Lower lobe of right lung (tissue), 2 donors: ENCODE measurements around the gene SLC2A4RG. TPM values are rescaled to one million over a fixed set of nuclear protein-coding genes. Genes with fewer than 3 reads are reported as not detected.

Experiments used
- ATAC-seq, 2 donors: fragments of 200-7000 bp; cut with Tn5 transposase; one replicate each; pipeline ENCODE4 v1.9.1; 2020 to 2022; ENCODE audit warnings: mild to moderate bottlenecking in 2 of 2, moderate library complexity in 2 of 2
- DNase-seq: peaks from one replicate; pipeline ENCODE4 v3.0.0-alpha.2; 2020
- H3K27ac ChIP-seq: fragments of 200-600 bp; one replicate; pipeline ENCODE4 v1.8.0; 2022
- H3K27me3 ChIP-seq: fragments of 200-600 bp; one replicate; pipeline ENCODE4 v1.8.0; 2022; ENCODE audit warnings: low read depth
- H3K36me3 ChIP-seq: fragments of 200-600 bp; one replicate; pipeline ENCODE4 v1.8.0; 2022; ENCODE audit warnings: mild to moderate bottlenecking
- H3K4me1 ChIP-seq: fragments of 200-600 bp; one replicate; pipeline ENCODE4 v1.8.0; 2022
- H3K4me3 ChIP-seq: fragments of 200-600 bp; one replicate; pipeline ENCODE4 v1.8.0; 2022; ENCODE audit warnings: mild to moderate bottlenecking
- H3K9me3 ChIP-seq: fragments of 200-600 bp; one replicate; pipeline ENCODE4 v1.8.0; 2022
- CTCF ChIP-seq: fragments of 200-600 bp; IDR thresholded peaks from one replicate; pipeline ENCODE4 v1.8.0; 2022; ENCODE audit warnings: antibody characterized with exemption, mild to moderate bottlenecking
- intact Hi-C: fragments of 100-400 bp; cut with DNase I; formaldehyde crosslinking; loops from one replicate; pipeline ENCODE4 v1.11.0; 2022
- total RNA-seq: library from RNA; stranded (reverse); fragmentation: NEBNext Ultra II Directional; extraction: Animal tissue kit (Norgen Biotek cat#: 25700); gene quantifications from one replicate; pipeline ENCODE4 v1.2.1, GENCODE V29; 2021
- donor health status: DM: no; HTN: yes; CAD: no; lungs with severe emphysema.

SLC2A4RG gene
- total RNA-seq, 1 donor from 2014 or later, result 50.5 TPM

DNA sequence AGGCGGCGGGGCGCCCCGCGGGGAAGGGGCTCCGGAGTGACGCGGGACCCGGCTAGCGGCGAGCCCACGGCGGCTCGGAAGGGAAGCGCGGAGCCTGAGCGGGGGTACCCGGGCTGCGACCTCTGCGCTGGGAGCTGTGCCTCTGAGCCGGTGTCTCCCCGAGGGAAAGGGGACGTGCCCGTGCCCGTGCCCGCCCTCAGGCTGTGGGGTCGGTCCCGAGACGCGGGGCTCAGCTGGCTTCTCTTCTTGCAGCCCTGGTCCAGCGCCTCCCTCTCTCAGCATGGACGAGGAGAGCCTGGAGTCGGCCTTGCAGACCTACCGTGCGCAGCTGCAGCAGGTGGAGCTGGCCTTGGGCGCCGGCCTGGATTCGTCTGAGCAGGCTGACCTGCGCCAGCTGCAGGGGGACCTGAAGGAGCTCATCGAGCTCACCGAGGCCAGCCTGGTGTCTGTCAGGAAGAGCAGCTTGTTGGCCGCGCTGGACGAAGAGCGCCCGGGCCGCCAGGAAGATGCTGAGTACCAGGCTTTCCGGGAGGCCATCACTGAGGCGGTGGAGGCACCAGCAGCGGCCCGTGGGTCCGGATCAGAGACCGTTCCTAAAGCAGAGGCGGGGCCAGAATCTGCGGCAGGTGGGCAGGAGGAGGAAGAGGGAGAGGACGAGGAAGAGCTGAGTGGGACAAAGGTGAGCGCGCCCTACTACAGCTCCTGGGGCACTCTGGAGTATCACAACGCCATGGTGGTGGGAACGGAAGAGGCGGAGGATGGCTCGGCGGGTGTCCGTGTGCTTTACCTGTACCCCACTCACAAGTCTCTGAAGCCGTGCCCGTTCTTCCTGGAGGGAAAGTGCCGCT, 31.1 kb upstream of the SLC2A4RG start:
- Histone ChIP-seq H3K27ac (peak overlapping the region; percentile 95), H3K9me3 (no peaks in the 10 kb centered on the region), H3K4me3 (peak overlapping the region; percentile 96), H3K4me1 (peaks cover 32% of the 10 kb centered on the region), H3K27me3 (no peaks in the 10 kb centered on the region), H3K36me3 (peaks cover 69% of the 10 kb centered on the region)
- peak; percentile 53 for DNase-seq
- ATAC-seq, result no peak
- TF ChIP-seq CTCF, result no peak
- intact Hi-C loops, result no loop called here

DNA sequence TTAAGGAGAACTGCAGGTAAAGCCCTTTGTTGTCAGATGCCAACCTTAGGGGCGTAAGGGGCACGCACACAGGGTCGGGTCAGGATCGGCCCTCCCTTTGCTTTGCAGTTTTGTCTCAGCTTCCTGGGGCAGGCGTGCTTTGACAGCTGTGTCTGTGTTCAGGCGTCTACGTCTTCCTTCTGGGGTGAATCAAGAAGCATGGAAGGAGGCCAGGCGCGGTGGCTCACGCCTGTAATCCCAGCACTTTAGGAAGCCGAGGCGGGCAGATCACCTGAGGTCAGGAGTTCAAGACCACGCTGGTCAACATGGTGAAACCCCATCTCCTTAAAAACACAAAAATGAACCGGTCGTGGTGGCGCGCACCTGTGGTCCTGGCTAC, 30.4 kb upstream of the SLC2A4RG start:
- Histone ChIP-seq H3K9me3 (no peaks in the 10 kb centered on the region), H3K27me3 (no peaks in the 10 kb centered on the region), H3K36me3 (peaks cover 67% of the 10 kb centered on the region), H3K4me1 (peaks cover 32% of the 10 kb centered on the region), H3K4me3 (peak overlapping the region; percentile 96), H3K27ac (no peak overlapping the region)
- intact Hi-C loops, result no loop called here
- DNase-seq (no peak), ATAC-seq (no peak)
- TF ChIP-seq CTCF, result no peak

DNA sequence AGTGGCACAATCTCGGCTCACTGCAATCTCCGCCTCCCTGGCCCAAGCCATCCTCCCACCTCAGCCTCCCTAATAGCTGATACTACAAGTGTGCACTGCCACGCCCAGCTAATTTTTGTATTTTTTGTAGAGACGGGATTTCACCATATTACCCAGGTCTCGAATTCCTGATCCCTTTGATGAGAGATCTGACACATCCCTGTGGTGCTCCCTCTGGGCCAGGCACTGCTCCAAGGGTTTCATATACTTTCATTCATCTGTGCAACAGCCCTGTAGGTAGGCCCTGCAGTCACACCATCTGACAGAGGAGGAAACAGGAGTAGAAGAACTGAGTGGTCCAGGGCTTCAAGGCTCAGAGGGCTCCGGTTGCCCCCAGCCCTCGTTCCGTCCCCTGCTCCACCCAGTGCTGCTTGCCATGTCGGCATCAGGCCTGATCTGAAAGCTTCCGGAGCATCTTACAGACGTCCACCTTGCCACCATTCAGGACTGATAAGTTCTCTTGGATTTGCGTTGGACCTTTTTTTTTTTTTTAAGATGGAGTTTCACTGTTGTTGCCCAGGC, 28.4 kb upstream of the SLC2A4RG start:
- intact Hi-C loops, result no loop called here
- peaks cover 10% of the 10 kb centered on the region for H3K9me3 ChIP-seq
- DNase-seq (no peak), ATAC-seq (no peak)
- H3K27me3 ChIP-seq, result no peaks in the 10 kb centered on the region
- no peak overlapping the region for H3K4me3 ChIP-seq
- peaks cover 27% of the 10 kb centered on the region for H3K4me1 ChIP-seq
- peaks cover 61% of the 10 kb centered on the region for H3K36me3 ChIP-seq
- no peak overlapping the region for H3K27ac ChIP-seq
- TF ChIP-seq CTCF, result no peak

DNA sequence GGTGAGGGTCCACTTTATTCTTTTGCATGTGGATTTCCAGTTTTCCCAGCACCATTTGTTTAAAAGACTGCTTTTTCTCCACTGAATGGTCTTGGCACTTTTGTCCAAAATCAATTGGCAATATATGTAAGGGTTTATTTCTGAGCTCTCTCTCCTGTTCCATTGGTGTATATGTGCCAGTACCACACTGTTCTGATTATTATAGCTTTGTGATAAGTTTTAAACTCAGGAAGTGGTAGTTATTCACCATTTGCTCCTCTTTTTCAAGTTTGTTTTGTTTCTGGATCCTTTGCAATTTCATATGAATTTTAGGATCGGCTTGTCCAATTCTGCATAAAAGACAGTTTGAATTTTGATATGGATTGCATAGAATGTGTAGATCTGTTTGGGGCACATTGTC, 27.4 kb upstream of the SLC2A4RG start:
- peaks cover 10% of the 10 kb centered on the region for H3K9me3 ChIP-seq
- intact Hi-C loops, result no loop called here
- H3K36me3 ChIP-seq, result peaks cover 65% of the 10 kb centered on the region
- no peaks in the 10 kb centered on the region for H3K27me3 ChIP-seq
- ATAC-seq (no peak), DNase-seq (no peak)
- H3K27ac ChIP-seq, result no peak overlapping the region
- no peak overlapping the region for H3K4me3 ChIP-seq
- no peak for TF ChIP-seq CTCF
- H3K4me1 ChIP-seq, result peaks cover 18% of the 10 kb centered on the region

DNA sequence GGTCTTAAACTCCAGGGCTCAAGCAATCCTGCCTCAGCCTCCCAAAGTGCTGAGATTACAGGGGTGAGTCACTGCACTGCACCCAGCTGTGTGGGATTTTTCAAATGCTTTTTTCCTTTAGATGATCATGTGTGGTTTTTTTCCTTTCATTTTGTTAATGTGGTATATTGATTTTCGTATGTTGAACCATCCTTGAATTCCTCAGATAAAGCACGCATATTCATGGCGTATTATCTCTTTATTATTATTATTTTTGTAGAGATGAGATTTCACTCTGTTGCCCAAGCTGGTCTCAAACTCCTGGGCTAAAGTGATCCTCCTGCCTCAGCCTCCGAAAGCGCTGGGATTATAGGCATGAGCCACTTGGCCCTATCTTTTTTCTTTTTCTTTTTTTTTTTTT, 24.7 kb upstream of the SLC2A4RG start:
- intact Hi-C loops, result no loop called here
- DNase-seq (no peak), ATAC-seq (no peak)
- Histone ChIP-seq H3K9me3 (peaks cover 20% of the 10 kb centered on the region), H3K36me3 (peaks cover 69% of the 10 kb centered on the region), H3K27ac (no peak overlapping the region), H3K4me3 (no peak overlapping the region), H3K27me3 (no peaks in the 10 kb centered on the region), H3K4me1 (peaks cover 2% of the 10 kb centered on the region)
- TF ChIP-seq CTCF, result no peak
